T-helper 9 cell (primary cell): ENCODE results near the gene EPOP.

Source experiments
- DNase-seq: peaks from one replicate; pipeline ENCODE4 v3.0.0-alpha.2; 2020
- total RNA-seq, 2 donors: gene quantifications; one replicate each; lab custom pipeline; 2026; lab: John Stamatoyannopoulos, UW

Gene EPOP
- 1.4 to 2.2 reads per million in 2 donors for total RNA-seq

DNA sequence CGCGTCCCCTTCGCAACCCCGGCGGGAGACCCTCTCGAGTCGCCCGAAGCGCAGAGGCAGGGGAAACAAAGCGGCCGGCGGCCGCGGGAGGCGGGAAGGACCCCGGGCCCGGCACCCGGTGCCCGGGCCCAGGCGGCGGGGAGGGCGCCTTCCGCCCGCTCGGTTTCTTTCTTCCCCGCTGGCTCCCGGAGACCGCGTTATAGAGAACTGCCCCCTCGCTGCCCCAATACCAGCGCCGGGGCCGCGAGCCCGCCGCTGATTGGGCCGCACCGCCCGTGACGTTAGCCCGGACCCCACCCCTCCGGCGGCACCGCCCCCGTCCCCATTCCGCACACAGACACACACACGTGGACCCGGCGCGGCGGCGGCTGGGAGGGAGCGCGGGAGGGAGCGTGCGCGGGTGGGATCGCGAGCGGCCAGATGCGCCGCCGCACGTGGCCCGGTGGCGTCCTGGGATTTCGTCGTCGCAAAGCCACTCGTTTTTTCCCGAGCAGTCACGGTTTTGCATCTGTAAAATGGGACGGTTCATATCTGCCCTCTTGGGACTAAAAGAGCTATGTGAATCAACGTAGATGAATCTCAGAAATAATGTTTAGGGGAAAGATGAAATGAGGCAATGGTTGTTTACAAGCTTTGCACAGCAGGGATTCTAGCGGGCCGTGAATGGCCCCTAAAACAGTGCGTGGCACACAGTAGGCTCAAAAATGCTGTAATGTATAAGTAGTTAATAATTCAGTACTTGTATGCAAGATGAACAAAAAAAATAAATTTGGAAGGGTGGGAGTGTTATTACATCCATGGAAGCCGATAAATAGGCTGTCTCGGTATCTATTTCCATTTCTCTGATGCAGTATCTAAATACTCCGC lies at the start of gene EPOP:
TSS of gene EPOP (minus strand) at position 209 of the 867 bp plus-strand sequence. CDS start 462 bp downstream, outside the sequence.
- DNase-seq, result peak; percentile 73

- no peak for DNase-seq
These were observed 47.0 kb upstream of the EPOP start for GRCh38 chr17:38721802-38722201.

DNA sequence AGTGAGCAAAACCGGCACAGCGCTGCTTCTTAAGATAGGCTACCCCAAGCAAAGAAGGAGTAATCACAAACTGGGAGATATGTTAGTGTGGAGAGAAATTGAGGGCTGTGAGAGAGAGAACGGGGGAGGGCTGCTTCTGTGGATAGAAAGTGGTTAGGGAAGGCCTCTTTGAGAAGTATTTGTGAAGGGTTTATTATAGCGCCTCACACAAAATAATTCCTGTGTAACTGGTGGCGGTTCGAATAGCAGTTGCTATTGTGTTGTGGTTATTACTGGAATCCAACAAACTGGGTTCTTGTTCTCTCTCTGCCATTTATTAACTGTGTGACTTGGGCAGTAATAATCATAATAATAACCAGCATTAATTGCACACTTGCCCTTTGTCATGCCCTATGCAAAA lies 46.2 kb upstream of the EPOP start:
- DNase-seq, result no peak

- no peak for DNase-seq
These were observed 45.3 kb upstream of the EPOP start for GRCh38 chr17:38719943-38720641.

DNA sequence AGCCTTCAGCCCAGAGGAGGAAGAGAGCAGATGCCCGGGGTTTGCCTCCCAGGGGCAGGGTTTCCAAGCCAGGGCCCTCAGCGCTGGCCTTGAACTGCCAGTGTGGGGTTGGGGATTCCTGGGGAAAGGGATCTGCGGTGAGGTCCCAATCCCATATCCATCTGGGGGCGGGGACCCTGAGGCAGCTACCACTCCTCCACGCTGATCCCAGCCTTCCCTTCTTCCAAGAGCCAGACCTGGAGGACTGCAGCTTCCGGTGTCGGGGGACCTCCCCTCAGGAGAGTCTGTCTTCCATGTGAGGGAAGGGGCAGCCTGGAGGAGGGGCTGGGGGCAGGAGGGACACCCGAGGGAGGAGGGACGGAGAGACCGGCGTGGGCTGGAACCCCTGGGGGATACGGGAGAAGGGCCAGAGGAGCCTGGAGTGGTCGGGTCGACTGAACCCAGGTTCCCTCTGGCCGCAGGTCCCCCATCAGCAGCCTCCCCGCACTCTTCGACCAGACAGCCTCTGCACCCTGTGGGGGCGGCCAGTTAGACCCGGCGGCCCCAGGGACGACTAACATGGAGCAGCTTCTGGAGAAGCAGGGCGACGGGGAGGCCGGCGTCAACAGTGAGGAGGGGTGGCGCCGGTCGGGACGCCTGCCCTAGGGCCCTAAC lies 44.7 kb upstream of the EPOP start:
- DNase-seq, result no peak

DNA sequence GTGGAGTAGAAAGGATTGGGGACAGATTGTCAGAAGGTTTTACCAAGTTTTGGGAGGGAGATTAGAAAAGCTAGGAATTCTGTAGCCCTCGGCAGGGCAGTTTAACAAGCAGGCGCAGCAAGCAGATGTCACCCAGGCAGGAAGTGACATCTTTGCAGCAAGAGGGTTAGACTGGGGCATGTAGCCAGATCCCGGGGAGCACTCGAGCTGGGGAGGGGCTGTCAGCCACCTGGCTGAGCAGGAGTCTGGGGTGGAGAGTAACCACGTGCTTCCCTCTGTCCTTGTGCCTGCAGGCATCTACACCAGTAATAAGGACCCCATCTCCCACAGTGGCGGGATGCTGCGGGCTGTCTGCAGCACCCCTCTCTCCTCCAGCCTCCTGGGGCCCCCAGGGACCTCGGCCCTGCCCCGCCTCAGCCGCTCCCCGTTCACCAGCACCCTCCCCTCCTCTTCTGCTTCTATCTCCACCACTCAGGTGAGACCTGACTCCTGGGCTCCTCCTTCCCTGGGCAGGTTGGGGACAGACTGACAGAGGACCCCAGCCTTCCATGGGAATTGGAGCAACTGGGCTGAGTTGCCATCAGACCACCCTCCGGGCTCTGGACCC lies 42.5 kb upstream of the EPOP start:
- DNase-seq, result no peak

GRCh38 chr17:38716368-38717005 lies 41.7 kb upstream of the EPOP start:
- DNase-seq, result no peak

DNA sequence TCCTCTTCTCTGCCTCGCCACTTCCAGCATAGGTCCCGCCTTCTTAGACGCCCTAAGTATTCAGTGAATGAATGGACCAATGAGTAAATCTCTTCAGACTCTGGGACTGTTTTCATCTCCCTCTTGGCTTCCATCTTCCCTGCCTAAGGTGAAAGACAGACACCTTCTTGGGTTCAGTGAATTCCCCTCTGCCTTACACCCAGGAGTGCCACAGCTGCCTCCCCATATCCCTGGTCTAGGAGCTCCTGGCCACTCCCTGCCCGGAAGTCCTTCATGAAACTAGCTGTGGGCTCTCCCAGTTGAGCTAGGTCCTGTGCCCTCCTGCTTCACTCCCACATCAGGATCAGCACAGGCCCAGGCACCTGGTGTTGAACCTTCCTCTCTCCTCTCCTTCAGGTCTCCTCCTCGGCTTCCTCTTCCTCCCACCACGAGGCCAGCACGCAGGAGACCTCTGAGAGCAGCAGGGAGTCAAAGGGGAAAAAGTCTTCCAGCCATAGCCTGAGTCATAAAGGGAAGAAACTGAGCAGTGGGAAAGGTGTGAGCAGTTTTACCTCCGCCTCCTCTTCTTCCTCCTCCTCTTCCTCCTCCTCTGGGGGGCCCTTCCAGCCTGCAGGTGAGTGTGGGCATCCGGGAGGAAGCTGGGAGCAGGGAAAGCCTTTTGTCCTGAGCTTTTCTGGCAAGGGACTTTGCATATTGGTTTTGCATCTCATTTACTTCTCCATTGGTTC lies 40.6 kb upstream of the EPOP start:
- no peak for DNase-seq

DNA sequence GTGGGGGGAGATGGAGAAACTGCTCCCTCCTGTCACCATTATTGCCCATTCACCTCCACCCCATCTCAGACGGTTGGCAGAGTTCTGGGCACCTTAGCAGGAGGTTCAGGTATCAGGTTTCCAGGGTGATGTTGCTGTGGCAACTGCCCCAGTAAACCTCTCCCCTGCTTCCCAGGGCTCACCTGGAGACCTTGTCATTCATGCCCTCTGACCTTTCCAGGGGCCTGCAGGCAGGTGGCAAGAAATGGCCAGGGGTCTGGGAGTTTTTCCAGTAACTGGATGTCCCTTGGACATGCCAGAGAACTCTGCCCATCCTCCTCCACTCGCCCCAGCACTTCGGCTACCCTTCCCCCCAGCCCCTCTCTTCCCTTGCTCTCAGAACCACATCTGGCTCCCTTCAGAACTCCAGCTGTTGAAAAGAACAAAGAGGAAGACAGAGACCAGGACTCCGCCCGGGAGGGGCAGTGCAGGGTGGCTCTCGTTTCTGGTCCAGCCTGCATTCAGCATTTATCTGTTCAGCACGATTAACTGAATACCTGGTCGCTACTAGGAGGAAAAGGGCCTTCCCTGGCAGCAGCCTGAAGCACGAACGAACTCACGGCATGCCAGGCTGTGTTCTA lies 38.8 kb upstream of the EPOP start:
- DNase-seq, result no peak

GRCh38 chr17:38712593-38712992 lies 37.8 kb upstream of the EPOP start:
- DNase-seq, result no peak

DNA sequence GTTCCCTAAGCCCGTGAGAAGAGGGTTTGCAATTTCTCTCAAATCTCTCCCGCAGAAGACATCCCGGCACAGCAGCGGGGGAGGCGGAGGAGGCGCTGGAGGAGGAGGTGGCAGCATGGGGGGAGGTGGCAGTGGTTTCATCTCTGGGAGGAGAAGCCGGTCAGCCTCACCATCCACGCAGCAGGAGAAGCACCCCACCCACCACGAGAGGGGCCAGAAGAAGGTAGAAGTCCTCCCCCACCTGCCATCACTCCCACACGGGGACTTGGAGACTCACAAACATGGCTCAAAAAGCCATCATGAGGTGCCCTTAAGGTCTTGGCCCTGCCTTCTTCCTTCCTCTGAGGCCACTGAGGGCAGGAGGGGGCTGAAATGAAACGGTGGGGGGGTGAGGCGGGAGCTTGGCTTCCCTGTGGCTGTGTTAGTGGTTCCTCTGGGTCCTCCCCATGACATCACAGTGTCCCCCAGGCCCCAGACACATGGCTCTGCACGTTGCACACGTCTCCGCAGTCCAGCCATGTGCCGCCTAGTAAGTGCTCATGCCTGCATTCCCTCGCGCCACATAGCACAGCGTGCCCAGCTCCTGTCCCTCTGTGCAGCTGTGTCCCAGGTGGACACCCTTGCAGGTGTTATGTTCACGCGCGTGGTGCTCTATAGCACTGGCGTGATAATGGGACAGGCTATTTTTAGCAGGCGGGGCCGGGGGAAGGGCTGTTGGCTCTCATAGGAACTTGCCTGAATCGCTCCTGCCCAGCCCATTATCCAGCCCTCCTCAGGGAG lies 37.2 kb upstream of the EPOP start:
- no peak for DNase-seq

- no peak for DNase-seq
These were observed 36.2 kb upstream of the EPOP start for GRCh38 chr17:38710985-38711384.

DNA sequence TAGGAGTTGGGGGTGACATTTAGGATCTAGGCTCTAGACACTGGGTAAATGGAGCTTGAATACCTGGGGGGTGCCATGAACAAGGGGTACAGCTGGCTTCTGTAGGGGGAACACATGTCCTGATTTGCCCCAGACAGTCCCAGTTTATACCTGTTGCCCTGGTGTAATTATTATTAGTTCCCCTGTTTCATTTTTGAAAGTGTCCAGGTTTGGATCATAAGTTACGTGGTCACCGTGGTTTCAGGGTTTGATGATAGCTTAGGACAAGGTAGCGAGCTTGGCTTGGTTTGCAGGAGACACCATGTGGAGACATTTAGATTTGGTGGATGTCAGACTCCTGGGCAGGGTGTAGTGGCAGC lies 35.8 kb upstream of the EPOP start:
- no peak for DNase-seq

GRCh38 chr17:38709864-38710603 lies 35.3 kb upstream of the EPOP start:
- no peak for DNase-seq

GRCh38 chr17:38709104-38709820 lies 34.5 kb upstream of the EPOP start:
- DNase-seq, result no peak

- no peak for DNase-seq
These were observed 33.1 kb upstream of the EPOP start for GRCh38 chr17:38707678-38708351.

GRCh38 chr17:38706505-38707216 lies 31.9 kb upstream of the EPOP start:
- no peak for DNase-seq
